C4-2B (cell line): ENCODE data around the gene FGF8.

Source experiments
- ZFX ChIP-seq: fragments of 450-650 bp; IDR thresholded peaks from 2 replicates; pipeline ENCODE4 v1.6.1; 2017
- TF ChIP-seq, protein P1 (sequence below): fragments of 450-650 bp; conservative IDR thresholded peaks from 2 replicates; pipeline ENCODE4 v1.5.1; 2017; ENCODE audit warnings: mild to moderate bottlenecking

DNA sequence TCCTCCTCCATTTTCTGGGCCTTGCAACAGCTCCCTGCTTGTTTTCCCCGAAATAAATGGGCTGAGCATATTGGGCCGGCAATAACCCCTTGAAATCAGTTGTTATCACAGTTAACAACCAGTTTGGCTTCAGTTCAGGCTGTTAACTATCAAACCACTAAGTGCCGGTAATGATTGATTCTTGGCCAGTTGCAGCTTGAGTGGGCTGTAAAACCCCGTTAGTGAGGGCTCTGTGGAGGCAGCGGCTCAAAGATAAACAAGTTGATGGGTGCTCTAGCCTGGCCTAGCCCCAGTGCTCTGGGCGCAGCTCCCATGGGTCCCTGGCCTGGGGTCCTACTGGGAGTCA, 8.3 kb downstream of the FGF8 start:
- TF ChIP-seq, protein P1, sequence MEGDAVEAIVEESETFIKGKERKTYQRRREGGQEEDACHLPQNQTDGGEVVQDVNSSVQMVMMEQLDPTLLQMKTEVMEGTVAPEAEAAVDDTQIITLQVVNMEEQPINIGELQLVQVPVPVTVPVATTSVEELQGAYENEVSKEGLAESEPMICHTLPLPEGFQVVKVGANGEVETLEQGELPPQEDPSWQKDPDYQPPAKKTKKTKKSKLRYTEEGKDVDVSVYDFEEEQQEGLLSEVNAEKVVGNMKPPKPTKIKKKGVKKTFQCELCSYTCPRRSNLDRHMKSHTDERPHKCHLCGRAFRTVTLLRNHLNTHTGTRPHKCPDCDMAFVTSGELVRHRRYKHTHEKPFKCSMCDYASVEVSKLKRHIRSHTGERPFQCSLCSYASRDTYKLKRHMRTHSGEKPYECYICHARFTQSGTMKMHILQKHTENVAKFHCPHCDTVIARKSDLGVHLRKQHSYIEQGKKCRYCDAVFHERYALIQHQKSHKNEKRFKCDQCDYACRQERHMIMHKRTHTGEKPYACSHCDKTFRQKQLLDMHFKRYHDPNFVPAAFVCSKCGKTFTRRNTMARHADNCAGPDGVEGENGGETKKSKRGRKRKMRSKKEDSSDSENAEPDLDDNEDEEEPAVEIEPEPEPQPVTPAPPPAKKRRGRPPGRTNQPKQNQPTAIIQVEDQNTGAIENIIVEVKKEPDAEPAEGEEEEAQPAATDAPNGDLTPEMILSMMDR: no peak
- TF ChIP-seq ZFX: no peak
